ENCODE data around the gene PPP1CA. TPM values are rescaled to one million over a fixed set of nuclear protein-coding genes. Genes with fewer than 3 reads are reported as not detected.
A peak's percentile ranks its signal among the peaks of the same experiment; 100 is the strongest.
"Not testable (repeated sequence)": the region's sequence is repeated elsewhere in the genome, so short reads cannot be mapped to it uniquely, and the experiment has no call there.

Gene PPP1CA
- total RNA-seq, 2 experiments from 2014 or later = 261 to 267 TPM

DNA sequence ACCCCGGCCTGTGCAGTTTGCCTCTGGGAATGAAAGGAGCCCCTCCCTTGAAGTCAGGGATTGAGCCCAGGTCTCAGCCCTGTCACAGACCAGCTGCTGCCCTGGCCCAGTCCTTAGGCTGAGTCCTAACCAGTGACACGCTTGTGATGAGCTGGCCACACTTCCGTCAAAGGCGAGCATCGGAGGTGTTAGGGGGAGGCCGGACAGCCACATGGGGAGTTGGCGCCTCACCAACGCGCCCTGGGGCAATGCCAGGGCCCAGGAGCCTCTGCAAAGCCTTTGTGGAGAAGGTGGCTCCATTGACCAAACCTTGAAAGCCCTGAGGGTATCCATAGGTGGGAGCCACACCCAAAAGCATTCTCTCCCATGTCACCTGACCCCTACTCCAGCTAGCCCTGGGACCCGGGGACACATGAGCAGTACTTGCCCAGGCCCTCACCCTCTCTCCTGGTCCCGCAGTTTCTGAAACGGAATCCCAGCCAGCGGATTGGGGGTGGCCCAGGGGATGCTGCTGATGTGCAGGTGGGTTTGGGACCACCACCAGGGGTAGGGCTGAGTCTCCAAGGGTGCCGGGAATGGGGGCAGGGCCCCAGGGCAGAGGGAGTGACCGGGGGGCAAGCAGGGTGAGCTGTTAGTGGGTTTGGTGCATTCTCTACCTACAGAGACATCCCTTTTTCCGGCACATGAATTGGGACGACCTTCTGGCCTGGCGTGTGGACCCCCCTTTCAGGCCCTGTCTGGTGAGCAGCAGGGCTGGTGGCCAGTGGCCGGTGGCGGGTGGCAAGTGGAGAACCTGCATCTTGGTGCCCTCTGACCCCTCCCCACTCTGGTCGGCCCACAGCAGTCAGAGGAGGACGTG, 32.1 kb upstream of the PPP1CA start:
- Mint-ChIP-seq H3K4me1 (ENCODE audit: low read depth) (peaks cover 47% of the 10 kb centered on the region), H3K27me3 (no peaks in the 10 kb centered on the region), H3K9me3 (no peaks in the 10 kb centered on the region), H3K36me3 (peaks cover 49% of the 10 kb centered on the region), H3K27ac (peak overlapping the region; percentile 81), H3K4me3 (peak overlapping the region; percentile 49)
- ChIA-PET POLR2A (interaction anchor here (0.8 to 1.3 kb wide), 4 partner anchors 29 to 45 kb away, joined by 3 read pairs; no protein-coding TSS in a partner anchor), CTCF (interaction anchor here (0.6 kb wide), 1 partner anchor 10 kb away, joined by 5 read pairs; no protein-coding TSS in a partner anchor)
- intact Hi-C loops (cut with micrococcal nuclease) = loop anchor here (1.0 kb wide), 1 partner anchor 80 kb away; the partner anchor contains the start of gene POLD4
- DNase-seq = peak; percentile 54

DNA sequence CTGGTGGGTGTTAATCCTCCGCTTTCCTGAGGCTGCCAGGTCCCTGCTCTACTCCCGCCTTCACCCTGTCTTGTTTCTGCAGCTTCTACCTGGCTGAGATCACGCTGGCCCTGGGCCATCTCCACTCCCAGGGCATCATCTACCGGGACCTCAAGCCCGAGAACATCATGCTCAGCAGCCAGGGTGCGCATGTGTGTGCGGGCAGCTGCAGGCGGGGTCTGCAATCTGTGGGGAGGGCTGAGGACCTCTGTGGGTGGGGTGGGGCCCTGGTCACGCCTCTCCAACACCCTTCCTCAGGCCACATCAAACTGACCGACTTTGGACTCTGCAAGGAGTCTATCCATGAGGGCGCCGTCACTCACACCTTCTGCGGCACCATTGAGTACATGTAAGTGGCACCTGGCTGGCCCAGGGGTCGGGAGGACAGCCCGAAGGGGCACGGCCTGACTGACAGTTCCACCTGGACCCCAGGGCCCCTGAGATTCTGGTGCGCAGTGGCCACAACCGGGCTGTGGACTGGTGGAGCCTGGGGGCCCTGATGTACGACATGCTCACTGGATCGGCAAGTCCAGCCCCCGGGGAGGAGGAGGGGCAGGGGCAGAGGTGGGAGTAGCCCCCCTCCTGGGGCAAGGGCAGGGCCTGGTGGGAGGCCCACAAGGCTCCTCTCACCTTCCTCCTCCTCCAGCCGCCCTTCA, 31.1 kb upstream of the PPP1CA start:
- CTCF ChIA-PET = no interaction called here
- Mint-ChIP-seq H3K27ac (peak overlapping the region; percentile 81), H3K4me3 (no peak overlapping the region), H3K9me3 (no peaks in the 10 kb centered on the region), H3K27me3 (no peaks in the 10 kb centered on the region), H3K36me3 (peaks cover 43% of the 10 kb centered on the region), H3K4me1 (ENCODE audit: low read depth) (peaks cover 48% of the 10 kb centered on the region)
- no peak for DNase-seq
- intact Hi-C loops (cut with micrococcal nuclease) = no loop called here
- POLR2A ChIA-PET = interaction anchor here (0.8 to 1.3 kb wide), 5 partner anchors 16 to 32 kb away, joined by 3 to 4 read pairs (median 3); no protein-coding TSS in a partner anchor

- peak overlapping the region; percentile 73 for H3K27ac Mint-ChIP-seq
- POLR2A ChIA-PET = interaction anchor here (1.0 to 1.3 kb wide), 3 partner anchors 15 to 29 kb away, joined by 3 to 4 read pairs (median 3); no protein-coding TSS in a partner anchor
- CTCF ChIA-PET = no interaction called here
- DNase-seq = no peak
- H3K4me1 Mint-ChIP-seq (ENCODE audit: low read depth) = peaks cover 56% of the 10 kb centered on the region
- intact Hi-C loops (cut with micrococcal nuclease) = no loop called here
- no peak overlapping the region for H3K4me3 Mint-ChIP-seq
- no peaks in the 10 kb centered on the region for H3K9me3 Mint-ChIP-seq
- peaks cover 34% of the 10 kb centered on the region for H3K36me3 Mint-ChIP-seq
- no peaks in the 10 kb centered on the region for H3K27me3 Mint-ChIP-seq
Observed at GRCh38 chr11:67431346-67432249, 29.9 kb upstream of the PPP1CA start.

GRCh38 chr11:67429722-67430121, 28.1 kb upstream of the PPP1CA start:
- H3K27ac Mint-ChIP-seq = no peak overlapping the region

GRCh38 chr11:67429038-67429668, 27.5 kb upstream of the PPP1CA start:
- peaks cover 40% of the 10 kb centered on the region for H3K4me1 Mint-ChIP-seq (ENCODE audit: low read depth)
- H3K9me3 Mint-ChIP-seq = no peaks in the 10 kb centered on the region
- CTCF ChIA-PET = interaction anchor here (0.8 to 2.4 kb wide), 4 partner anchors 8 to 73 kb away, joined by 3 to 8 read pairs (median 6); partner anchors contain the start of genes PPP1CA and PTPRCAP
- no peaks in the 10 kb centered on the region for H3K27me3 Mint-ChIP-seq
- POLR2A ChIA-PET = interaction anchor here (0.9 to 3.2 kb wide), 9 partner anchors 8 to 1893 kb away, joined by 3 to 24 read pairs (median 4); partner anchors contain the start of genes PPP1CA, PTPRCAP and TBC1D10C
- H3K27ac Mint-ChIP-seq = peak overlapping the region; percentile 91
- no peak for DNase-seq
- H3K36me3 Mint-ChIP-seq = peaks cover 17% of the 10 kb centered on the region
- H3K4me3 Mint-ChIP-seq = peak overlapping the region; percentile 91
- intact Hi-C loops (cut with micrococcal nuclease) = loop anchor here (2.0 to 5.0 kb wide), 3 partner anchors 26 to 38 kb away; partner anchors contain the start of genes RAD9A and TMEM134

More at GRCh38 chr11:67429722-67430121, 28.1 kb upstream of the PPP1CA start:
- H3K4me1 Mint-ChIP-seq (ENCODE audit: low read depth) = peaks cover 44% of the 10 kb centered on the region
- intact Hi-C loops (cut with micrococcal nuclease) = loop anchor here (2.0 to 5.0 kb wide), 3 partner anchors 27 to 38 kb away; partner anchors contain the start of genes RAD9A and TMEM134
- CTCF ChIA-PET = interaction anchor here (1.1 kb wide), 1 partner anchor 78 kb away, joined by 3 read pairs; no protein-coding TSS in a partner anchor
- DNase-seq = no peak
- POLR2A ChIA-PET = interaction anchor here (0.9 to 3.2 kb wide), 5 partner anchors 8 to 39 kb away, joined by 3 to 24 read pairs (median 9); partner anchors contain the start of genes PPP1CA, PTPRCAP and TBC1D10C
- H3K4me3 Mint-ChIP-seq = peak overlapping the region; percentile 91
- no peaks in the 10 kb centered on the region for H3K9me3 Mint-ChIP-seq
- H3K36me3 Mint-ChIP-seq = peaks cover 19% of the 10 kb centered on the region
- no peaks in the 10 kb centered on the region for H3K27me3 Mint-ChIP-seq

DNA sequence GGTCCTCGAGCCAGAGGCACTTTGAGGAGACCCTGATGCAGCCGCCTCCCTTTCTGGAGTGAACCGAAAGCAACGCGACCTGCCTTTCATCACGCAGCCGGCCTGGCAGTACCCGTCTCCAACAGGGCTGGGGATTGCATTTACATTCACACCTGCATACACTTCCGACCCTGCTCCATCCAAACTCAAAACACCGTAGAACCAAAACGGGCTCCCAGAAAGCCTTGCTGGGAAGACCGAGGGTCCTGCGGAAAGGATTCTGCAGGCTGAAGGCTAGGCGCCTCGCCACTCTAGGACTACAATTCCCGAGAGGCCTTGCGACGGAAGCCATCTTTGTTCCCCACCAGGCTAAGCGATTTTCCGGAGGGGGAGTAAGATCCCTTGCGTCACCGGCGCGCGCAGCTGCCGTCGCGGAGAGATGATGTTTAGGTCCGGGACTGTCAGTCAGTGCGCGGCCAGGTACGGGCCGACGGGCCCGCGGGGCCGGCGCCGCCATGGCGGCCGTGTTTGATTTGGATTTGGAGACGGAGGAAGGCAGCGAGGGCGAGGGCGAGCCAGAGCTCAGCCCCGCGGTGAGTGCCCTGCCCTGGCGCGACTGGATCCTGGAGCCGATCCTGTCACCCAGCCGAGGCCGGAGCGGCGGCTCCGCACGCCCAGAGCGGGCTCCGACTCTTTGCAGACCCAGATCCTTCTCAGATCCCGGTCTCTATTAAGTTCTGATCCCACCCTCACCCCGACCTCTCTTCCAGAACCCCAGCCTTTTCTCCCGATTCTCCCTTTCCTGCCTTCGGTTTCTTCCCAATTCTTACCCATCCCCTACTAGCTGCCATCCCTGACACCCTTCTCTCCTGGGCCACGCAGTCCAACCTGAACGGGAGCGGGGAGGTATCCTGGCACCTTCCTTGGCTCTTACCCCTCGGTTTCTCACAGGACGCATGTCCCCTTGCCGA, 26.7 kb upstream of the PPP1CA start, which contains the start of gene RPS6KB2:
Gene RPS6KB2, plus strand, starts transcription at position 443 of the 950 bp plus-strand sequence. Its CDS starts 52 bp downstream, at position 495.
- peaks cover 15% of the 10 kb centered on the region for H3K36me3 Mint-ChIP-seq
- intact Hi-C loops (cut with micrococcal nuclease) = loop anchor here (1.0 to 5.0 kb wide), 5 partner anchors 8 to 39 kb away; partner anchors contain the start of genes PTPRCAP, RAD9A and TMEM134
- H3K27ac Mint-ChIP-seq = peak within 1 kb of the TSS; percentile 91
- peak within 1 kb of the TSS; percentile 91 for H3K4me3 Mint-ChIP-seq
- CTCF ChIA-PET = interaction anchor here (0.7 to 2.4 kb wide), 5 partner anchors 9 to 72 kb away, joined by 3 to 8 read pairs (median 5); partner anchors contain the start of genes PPP1CA and PTPRCAP
- peak; percentile 100 for DNase-seq
- POLR2A ChIA-PET = interaction anchor here (0.5 to 3.2 kb wide), 12 partner anchors 9 to 1892 kb away, joined by 3 to 24 read pairs (median 4); partner anchors contain the start of genes PPP1CA, PTPRCAP, TBC1D10C and TMEM134
- H3K27me3 Mint-ChIP-seq = no peaks in the 10 kb centered on the region
- H3K9me3 Mint-ChIP-seq = no peaks in the 10 kb centered on the region
- H3K4me1 Mint-ChIP-seq (ENCODE audit: low read depth) = peaks cover 33% of the 10 kb centered on the region

GRCh38 chr11:67427364-67427859, 25.8 kb upstream of the PPP1CA start:
- H3K4me1 Mint-ChIP-seq (ENCODE audit: low read depth) = peaks cover 24% of the 10 kb centered on the region
- intact Hi-C loops (cut with micrococcal nuclease) = loop anchor here (5.0 kb wide), 2 partner anchors 35 to 40 kb away; partner anchors contain the start of genes RAD9A and TMEM134
- H3K4me3 Mint-ChIP-seq = peak overlapping the region; percentile 91
- not testable (repeated sequence) for H3K27me3 Mint-ChIP-seq, H3K9me3 Mint-ChIP-seq
- POLR2A ChIA-PET = interaction anchor here (0.8 to 3.2 kb wide), 6 partner anchors 10 to 150 kb away, joined by 3 to 24 read pairs (median 5); partner anchors contain the start of genes PPP1CA and PTPRCAP
- peak; percentile 63 for DNase-seq
- H3K36me3 Mint-ChIP-seq = peaks cover 12% of the 10 kb centered on the region
- peak overlapping the region; percentile 91 for H3K27ac Mint-ChIP-seq
- CTCF ChIA-PET = interaction anchor here (0.6 to 2.4 kb wide), 4 partner anchors 10 to 26 kb away, joined by 3 to 8 read pairs (median 6); partner anchors contain the start of genes PPP1CA and PTPRCAP

GRCh38 chr11:67423891-67424613, 22.4 kb upstream of the PPP1CA start:
- intact Hi-C loops (cut with micrococcal nuclease) = no loop called here

GRCh38 chr11:67423466-67423865, 21.8 kb upstream of the PPP1CA start:
- Mint-ChIP-seq H3K27me3 (no peaks in the 10 kb centered on the region), H3K9me3 (no peaks in the 10 kb centered on the region), H3K4me1 (ENCODE audit: low read depth) (peaks cover 27% of the 10 kb centered on the region), H3K27ac (no peak overlapping the region), H3K36me3 (no peaks in the 10 kb centered on the region), H3K4me3 (no peak overlapping the region)
- ChIA-PET POLR2A (interaction anchor here (1.2 kb wide), 1 partner anchor 14 kb away, joined by 4 read pairs; the partner anchor contains the start of gene PTPRCAP), CTCF (interaction anchor here (1.5 to 1.7 kb wide), 2 partner anchors 22 to 41 kb away, joined by 3 read pairs; partner anchors contain the start of gene PPP1CA)
- intact Hi-C loops (cut with micrococcal nuclease) = no loop called here
- DNase-seq = no peak

More at GRCh38 chr11:67423891-67424613, 22.4 kb upstream of the PPP1CA start:
- POLR2A ChIA-PET = no interaction called here
- no peak for DNase-seq
- CTCF ChIA-PET = interaction anchor here (1.5 to 1.7 kb wide), 2 partner anchors 23 to 41 kb away, joined by 3 read pairs; partner anchors contain the start of gene PPP1CA
- Mint-ChIP-seq H3K27me3 (no peaks in the 10 kb centered on the region), H3K4me3 (no peak overlapping the region), H3K9me3 (no peaks in the 10 kb centered on the region), H3K27ac (no peak overlapping the region), H3K36me3 (peaks cover 2% of the 10 kb centered on the region), H3K4me1 (ENCODE audit: low read depth) (peaks cover 24% of the 10 kb centered on the region)

Measured in activated CD4-positive, alpha-beta memory T cell treated with anti-CD3 and anti-CD28 coated beads for 36 hours (primary cell).